NCI-H1930 (cell line): ENCODE data around the gene RALB.
"Not testable (repeated sequence)": the region's sequence is repeated elsewhere in the genome, so short reads cannot be mapped to it uniquely, and the experiment has no call there.

ENCODE experiments used
- DNase-seq, 2 experiments: peaks; one replicate each; lab custom pipeline; 2025; lab: John Stamatoyannopoulos, UW

RALB gene

DNA sequence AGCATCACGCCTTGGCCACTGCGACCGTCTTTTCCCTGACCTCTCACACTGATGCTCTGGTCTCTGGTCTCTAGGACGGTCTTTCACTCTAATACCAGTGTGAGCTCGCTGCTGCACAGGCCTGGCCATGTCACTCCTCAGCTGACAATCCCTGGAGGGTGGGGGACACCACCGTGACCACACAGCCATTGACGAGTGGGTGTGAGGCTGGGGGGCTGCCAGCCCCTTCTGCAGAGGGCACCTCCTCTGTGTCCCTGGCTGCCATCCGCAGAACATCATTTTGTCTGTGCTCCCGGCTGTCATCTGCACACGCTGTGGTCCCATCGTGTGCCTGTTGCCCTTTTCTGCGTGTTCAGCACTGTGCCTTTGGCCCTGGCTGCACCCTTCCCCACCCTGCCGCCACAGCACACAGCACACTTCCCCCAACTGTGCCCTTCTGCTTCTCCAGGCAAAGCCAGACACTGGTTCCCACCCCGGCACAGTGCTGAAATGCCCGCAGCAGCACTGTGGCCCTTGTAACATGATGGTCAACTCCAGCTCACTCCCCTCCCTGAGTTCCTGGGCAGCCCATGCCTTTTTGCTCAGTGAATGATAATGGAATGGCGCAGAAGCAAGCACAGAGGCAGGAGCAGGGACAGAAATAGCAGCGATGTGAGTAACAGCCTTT, 62.8 kb downstream of the RALB start:
- DNase-seq = no peak

GRCh38 chr2:120316071-120316470, 63.4 kb downstream of the RALB start:
- DNase-seq = no peak

DNA sequence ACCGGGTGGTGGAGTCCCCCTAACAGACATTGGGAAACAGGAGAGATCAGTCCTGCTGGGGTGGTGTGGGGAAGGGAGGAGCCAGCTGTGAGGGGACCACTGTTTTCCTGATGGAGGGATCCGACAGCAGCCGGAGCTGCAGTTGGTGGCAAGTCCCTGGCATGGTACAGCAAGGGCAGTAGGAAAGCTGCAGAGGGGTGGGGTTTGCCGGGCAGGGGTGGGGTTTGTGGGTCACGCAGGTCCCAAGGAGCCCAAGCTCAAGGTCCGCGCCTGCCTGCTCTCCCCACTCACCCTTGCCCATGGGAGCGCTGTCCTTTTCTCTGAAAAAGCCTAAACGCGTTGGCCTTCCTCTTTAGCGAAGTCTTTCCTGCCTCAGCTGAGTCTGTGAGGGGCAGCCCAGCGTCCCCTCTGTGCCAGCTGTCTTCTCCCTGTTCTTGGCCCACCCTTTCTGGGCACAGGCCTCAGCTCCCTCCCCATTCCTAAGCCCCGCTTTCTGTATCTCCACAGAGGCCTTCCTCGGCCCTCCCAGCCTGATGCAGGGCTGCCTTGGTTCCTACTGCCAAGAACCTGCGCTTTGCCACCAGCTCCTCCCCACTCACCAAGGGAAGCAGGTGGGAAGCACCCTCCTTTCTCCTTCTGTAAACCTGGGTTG, 64.0 kb downstream of the RALB start:
- no peak for DNase-seq

GRCh38 chr2:120317180-120317533, 64.5 kb downstream of the RALB start:
- no peak for DNase-seq

GRCh38 chr2:120317916-120318315, 65.3 kb downstream of the RALB start:
- no peak for DNase-seq

GRCh38 chr2:120318626-120319025, 66.0 kb downstream of the RALB start:
- DNase-seq = no peak

GRCh38 chr2:120319123-120319522, 66.5 kb downstream of the RALB start:
- DNase-seq = no peak

DNA sequence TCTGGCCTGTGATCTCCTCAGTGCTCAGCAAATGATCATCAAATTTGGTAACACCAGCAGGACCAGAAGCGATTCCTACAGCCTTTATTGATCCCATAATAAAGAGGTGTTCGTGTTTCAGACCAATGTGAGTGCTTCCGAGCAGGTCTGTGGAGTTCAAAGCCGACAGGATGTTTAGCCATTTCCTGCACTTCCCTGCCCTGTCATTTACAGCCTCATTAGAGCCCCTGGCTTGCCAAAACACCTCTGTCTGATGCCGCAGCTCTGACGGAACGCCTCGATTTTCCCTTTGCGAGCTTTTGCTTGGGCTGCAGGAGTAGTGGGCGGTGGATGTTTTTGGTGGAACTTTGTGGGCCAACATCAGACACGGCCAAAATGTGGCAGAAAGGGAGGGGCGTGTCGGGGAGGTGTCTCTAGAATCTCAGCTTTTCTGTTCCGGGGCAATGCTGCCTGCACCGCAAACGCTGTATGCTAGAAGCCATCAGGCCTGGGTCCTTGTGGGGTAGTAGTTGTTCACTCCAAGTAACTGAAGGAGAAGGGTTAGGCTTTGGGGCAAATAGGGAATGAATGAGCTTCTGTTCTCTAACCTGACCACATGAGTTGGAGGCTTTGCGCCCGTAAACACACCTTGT, 67.2 kb downstream of the RALB start:
- no peak for DNase-seq

DNA sequence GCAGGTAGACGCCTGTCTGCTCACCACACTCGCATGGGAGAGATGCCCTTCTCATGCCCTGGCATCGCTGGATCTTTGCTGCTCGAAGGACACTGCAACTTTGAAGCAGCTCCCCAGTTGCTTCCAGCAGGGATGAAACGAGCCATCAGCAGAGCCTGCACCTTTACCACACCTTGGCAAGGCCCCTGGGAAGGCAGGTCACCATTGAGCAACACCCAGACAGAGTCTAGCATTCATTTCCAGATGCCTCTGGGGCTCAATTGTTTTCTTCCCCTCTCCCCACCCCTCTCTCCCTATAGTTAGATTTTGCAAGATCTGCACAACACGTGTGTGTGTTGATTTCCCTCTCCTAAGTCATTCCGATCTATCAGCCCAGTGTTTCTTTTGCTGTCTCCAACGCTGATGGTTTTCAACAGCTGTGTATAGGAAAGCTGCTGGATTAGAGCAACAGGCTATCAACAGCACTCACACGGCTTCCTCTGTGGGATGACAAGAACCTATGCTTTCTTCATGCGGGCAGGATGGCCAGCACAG, 67.7 kb downstream of the RALB start:
- DNase-seq = no peak

DNA sequence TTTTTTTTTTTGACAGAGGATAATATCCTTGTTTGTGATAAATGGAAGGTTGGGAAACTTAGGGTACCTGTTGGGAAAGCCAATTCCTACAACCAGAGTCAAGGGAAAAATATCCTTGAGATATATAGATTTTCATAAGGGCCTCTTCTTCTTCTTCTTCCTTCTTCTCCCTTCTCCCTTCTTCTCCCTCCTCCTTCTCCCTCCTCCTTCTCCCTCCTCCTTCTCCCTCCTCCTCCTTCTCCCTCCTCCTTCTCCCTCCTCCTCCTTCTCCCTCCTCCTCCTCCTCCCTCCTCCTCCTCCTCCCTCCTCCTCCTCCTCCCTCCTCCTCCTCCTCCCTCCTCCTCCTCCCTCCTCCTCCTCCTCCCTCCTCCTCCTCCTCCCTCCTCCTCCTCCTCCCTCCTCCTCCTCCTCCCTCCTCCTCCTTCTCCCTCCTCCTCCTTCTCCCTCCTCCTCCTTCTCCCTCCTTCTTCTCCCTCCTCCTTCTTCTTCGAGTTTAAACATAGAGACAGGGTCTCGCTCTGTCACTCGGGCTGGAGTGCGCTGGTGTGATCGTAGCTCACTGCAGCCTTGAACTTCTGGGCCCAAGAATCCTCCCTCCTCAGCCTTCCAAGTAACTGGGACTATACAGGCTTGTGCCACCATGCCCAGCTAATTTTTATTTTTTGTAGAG, 68.4 kb downstream of the RALB start:
- not testable (repeated sequence) for DNase-seq

GRCh38 chr2:120321721-120322284, 69.2 kb downstream of the RALB start:
- no peak for DNase-seq

GRCh38 chr2:120322329-120322728, 69.7 kb downstream of the RALB start:
- DNase-seq = no peak

GRCh38 chr2:120323214-120323613, 70.6 kb downstream of the RALB start:
- DNase-seq = no peak

DNA sequence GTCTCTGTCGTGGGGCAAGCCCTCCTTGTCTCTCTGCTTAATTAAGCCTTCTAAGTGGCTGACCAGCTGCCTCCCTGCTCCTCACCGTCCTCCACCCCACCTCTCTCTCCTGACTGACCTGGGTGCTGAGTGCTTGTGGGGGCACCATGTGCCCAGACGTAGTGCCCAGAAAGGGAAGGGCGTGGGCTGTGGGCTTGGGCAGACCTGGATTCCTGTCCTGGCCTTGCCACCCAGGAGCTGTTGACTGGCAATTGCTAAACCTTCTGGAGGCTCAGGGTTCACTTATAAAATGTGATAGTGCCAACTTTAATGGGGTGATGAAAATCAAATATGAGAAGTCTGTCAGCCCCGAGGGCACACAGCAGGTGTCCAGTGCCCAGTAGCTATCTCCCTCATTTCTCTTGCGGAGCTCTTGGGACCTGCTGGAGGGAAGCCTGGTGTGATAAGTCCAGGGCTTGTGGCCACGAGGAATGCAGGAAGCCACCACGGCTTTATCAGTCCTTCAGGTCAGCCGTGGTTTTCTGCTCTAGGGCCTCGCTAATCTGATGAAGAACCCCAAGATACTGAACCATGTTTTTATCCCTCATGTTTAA, 71.3 kb downstream of the RALB start:
- DNase-seq = no peak

GRCh38 chr2:120324933-120325332, 72.3 kb downstream of the RALB start:
- no peak for DNase-seq

- DNase-seq = no peak
Measured at GRCh38 chr2:120326066-120326465, 73.4 kb downstream of the RALB start.

- no peak for DNase-seq
Measured at GRCh38 chr2:120330946-120331822, 78.5 kb downstream of the RALB start.

DNA sequence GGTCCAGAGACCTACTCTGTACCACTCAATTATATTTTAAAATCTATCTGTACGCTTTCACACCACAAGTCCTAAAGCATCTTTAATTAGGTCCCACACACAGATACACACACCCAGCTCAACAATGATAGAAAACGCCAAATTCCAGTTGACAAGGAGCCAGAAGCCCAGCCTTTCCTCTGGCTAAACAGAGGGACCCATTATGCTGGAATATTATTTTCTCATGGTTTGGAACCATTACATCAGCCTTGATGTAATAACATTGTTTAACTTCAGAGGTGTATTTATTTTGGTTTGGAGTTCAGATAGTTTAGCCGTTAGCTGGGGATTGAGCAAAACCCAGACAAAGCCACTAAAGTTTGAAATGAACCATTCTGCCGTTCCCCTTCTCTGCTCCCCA, 79.3 kb downstream of the RALB start:
- no peak for DNase-seq

DNA sequence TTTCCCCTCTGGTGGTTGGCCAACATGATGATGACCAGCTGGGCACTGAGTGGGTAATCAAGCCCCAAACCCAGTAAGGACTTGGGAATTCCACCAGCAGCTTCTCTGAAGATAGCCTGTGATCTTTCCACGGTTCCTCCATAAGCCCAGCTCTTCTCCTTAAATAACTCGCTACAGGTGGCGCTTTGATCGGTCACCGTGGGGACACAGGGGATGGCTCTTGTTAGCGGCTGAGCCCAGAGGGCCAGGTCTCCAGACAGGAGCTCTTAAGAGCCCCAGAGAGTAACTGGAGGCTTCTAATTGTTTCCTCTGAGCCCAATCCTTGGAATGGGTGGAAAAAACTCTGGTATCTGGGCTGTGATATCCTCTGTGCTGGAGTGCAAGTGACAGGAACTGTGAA, 79.7 kb downstream of the RALB start:
- DNase-seq = no peak

- no peak for DNase-seq
Measured at GRCh38 chr2:120334068-120334467, 81.4 kb downstream of the RALB start.

GRCh38 chr2:120336749-120337148, 84.1 kb downstream of the RALB start:
- no peak for DNase-seq
